Tibial artery (tissue), 4 donors: Measurements from ENCODE around the gene THRB.
A peak's percentile ranks its signal among the peaks of the same experiment; 100 is the strongest.

Source experiments
- DNase-seq, 2 donors: peaks; one replicate each; pipeline ENCODE4 v3.0.0-alpha.2; 2019
- H3K27ac ChIP-seq, 2 donors: fragments of 200-600 bp; sonication (generic) in 1 of 2; 1 replicate in 1 of 2; 2 replicates in 1 of 2; pipeline ENCODE4 v1.5.1; 2018 to 2019; ENCODE audit warnings: mild to moderate bottlenecking in 1 of 2
- H3K27me3 ChIP-seq, 2 donors: fragments of 200-600 bp; sonication (generic) in 1 of 2; one replicate each; pipeline versions ENCODE4 v1.5.1 to v1.6.0; 2016 to 2019
- H3K36me3 ChIP-seq, 3 donors: fragments of 200-600 bp; sonication (generic) in 2 of 3; one replicate each; pipeline ENCODE4 v1.5.1; 2016 to 2019; ENCODE audit warnings: mild to moderate bottlenecking in 2 of 3
- H3K4me1 ChIP-seq, 4 donors: fragments of 200-600 bp; sonication (generic) in 2 of 4; 1 replicate in 3 of 4; 2 replicates in 1 of 4; pipeline ENCODE4 v1.5.1; 2016 to 2019
- H3K4me3 ChIP-seq, 2 donors: fragments of 200-600 bp; sonication (generic) in 1 of 2; 1 replicate in 1 of 2; 2 replicates in 1 of 2; pipeline ENCODE4 v1.5.1; 2018 to 2019; ENCODE audit warnings: mild to moderate bottlenecking in 2 of 2
- H3K9me3 ChIP-seq, 3 donors: fragments of 200-600 bp; sonication (generic) in 1 of 3; one replicate each; pipeline ENCODE4 v1.5.1; 2016 to 2019
- CTCF ChIP-seq, 2 experiments: fragments of 200-600 bp in 1 of 2; fragments of 450-650 bp in 1 of 2; IDR thresholded peaks; one replicate each; pipeline ENCODE4 v1.5.1; 2017 to 2019; ENCODE audit warnings: antibody characterized with exemption in 2 of 2, mild to moderate bottlenecking in 1 of 2, moderate library complexity in 1 of 2
- intact Hi-C: fragments of 100-400 bp; cut with DNase I; formaldehyde crosslinking; loops from one replicate; pipeline ENCODE4 v1.15.0; 2023; ENCODE audit warnings: low total_unique reads

The THRB gene

GRCh38 chr3:24222165-24222805 lies 272.4 kb downstream of the THRB start:
- no peak for DNase-seq
- H3K27ac ChIP-seq, result peak overlapping the region; percentile 23 to 46

GRCh38 chr3:24220859-24221657 lies 273.6 kb downstream of the THRB start:
- Histone ChIP-seq H3K9me3 (no peaks in the 10 kb centered on the region), H3K27ac (peak overlapping the region; percentile 57 to 63), H3K36me3 (no peaks in the 10 kb centered on the region), H3K4me1 (peaks cover 0 to 86% (median 35%) of the 10 kb centered on the region in 4 donors), H3K4me3 (no peak overlapping the region), H3K27me3 (no peaks in the 10 kb centered on the region)
- TF ChIP-seq CTCF (IDR thresholded peaks at IDR 0.05), result no peak
- DNase-seq, result peak; percentile 51 to 77
- intact Hi-C loops, result loop anchor here (10.0 kb wide), 1 partner anchor 66 kb away; no protein-coding TSS in a partner anchor

More at GRCh38 chr3:24222165-24222805, 272.4 kb downstream of the THRB start:
- Histone ChIP-seq H3K4me1 (peaks cover 0 to 85% (median 38%) of the 10 kb centered on the region in 4 donors), H3K36me3 (peaks cover 0 to 6% (median 3%) of the 10 kb centered on the region in 3 donors), H3K9me3 (no peaks in the 10 kb centered on the region), H3K4me3 (no peak overlapping the region), H3K27me3 (no peaks in the 10 kb centered on the region)
- intact Hi-C loops, result loop anchor here (10.0 kb wide), 1 partner anchor 67 kb away; no protein-coding TSS in a partner anchor
- TF ChIP-seq CTCF (IDR thresholded peaks at IDR 0.05), result no peak

- no peak for DNase-seq
- H3K9me3 ChIP-seq, result no peaks in the 10 kb centered on the region
- H3K4me3 ChIP-seq, result no peak overlapping the region
- H3K27me3 ChIP-seq, result no peaks in the 10 kb centered on the region
- H3K4me1 ChIP-seq, result peaks cover 0 to 89% (median 41%) of the 10 kb centered on the region in 4 donors
- intact Hi-C loops, result no loop called here
- no peaks in the 10 kb centered on the region for H3K36me3 ChIP-seq
- no peak overlapping the region for H3K27ac ChIP-seq
- no peak for TF ChIP-seq CTCF (IDR thresholded peaks at IDR 0.05)
Observed at GRCh38 chr3:24215502-24215901, 279.1 kb downstream of the THRB start.

GRCh38 chr3:24211381-24211780 lies 283.3 kb downstream of the THRB start:
- DNase-seq, result no peak
- intact Hi-C loops, result no loop called here
- peaks cover 0 to 61% (median 33%) of the 10 kb centered on the region in 4 donors for H3K4me1 ChIP-seq
- no peaks in the 10 kb centered on the region for H3K9me3 ChIP-seq
- no peaks in the 10 kb centered on the region for H3K36me3 ChIP-seq
- TF ChIP-seq CTCF (IDR thresholded peaks at IDR 0.05), result no peak
- H3K27me3 ChIP-seq, result no peaks in the 10 kb centered on the region
- H3K4me3 ChIP-seq, result no peak overlapping the region
- peak overlapping the region; percentile 51 to 70 for H3K27ac ChIP-seq

- Histone ChIP-seq H3K4me1 (peaks cover 0 to 8% (median 0%) of the 10 kb centered on the region in 4 donors), H3K27me3 (no peaks in the 10 kb centered on the region), H3K27ac (no peak overlapping the region), H3K36me3 (peaks cover 0 to 6% (median 0%) of the 10 kb centered on the region in 3 donors), H3K9me3 (no peaks in the 10 kb centered on the region), H3K4me3 (no peak overlapping the region)
- TF ChIP-seq CTCF (IDR thresholded peaks at IDR 0.05), result no peak
- intact Hi-C loops, result no loop called here
- DNase-seq, result no peak
Observed at GRCh38 chr3:24202071-24202470, 292.6 kb downstream of the THRB start.
